Measurements from ENCODE around the gene PTPRG.

PTPRG gene

DNA sequence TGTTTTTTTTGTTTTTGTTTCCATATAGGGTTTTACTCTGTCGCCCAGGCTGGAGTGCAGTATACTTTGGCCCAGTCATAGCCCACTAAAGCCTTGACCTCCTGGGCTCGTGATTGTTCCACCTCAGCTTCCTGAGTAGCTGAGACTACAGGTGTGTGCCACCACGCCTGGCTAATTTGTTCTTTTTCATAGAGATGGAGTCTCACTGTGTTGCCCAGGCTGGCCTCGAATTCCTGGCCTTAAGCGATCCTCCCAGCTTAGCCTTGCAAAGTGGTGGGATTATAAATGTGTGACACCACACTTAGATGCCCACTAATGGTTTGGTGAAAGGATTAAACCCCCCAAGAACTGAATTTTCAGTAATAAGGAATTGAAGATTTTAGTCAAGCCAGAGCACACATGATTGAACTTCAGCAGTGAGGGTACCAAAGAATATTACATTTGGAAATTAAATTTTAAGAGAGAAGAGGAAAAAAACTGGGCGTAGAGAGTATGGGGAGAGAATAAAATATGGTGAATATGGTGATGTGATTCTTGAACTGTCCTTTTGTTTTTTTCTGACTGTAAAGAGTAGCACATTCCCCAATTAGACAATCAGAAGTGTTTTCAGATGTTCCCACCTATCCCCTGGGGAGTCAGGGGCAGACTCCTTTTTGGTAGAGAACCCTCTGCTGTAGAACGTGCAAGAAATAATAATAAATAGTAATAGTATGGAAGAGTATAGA, 208.1 kb downstream of the PTPRG start:
- no peak for ATAC-seq (ENCODE audit: low read depth)
- TF ChIP-seq, protein P1, sequence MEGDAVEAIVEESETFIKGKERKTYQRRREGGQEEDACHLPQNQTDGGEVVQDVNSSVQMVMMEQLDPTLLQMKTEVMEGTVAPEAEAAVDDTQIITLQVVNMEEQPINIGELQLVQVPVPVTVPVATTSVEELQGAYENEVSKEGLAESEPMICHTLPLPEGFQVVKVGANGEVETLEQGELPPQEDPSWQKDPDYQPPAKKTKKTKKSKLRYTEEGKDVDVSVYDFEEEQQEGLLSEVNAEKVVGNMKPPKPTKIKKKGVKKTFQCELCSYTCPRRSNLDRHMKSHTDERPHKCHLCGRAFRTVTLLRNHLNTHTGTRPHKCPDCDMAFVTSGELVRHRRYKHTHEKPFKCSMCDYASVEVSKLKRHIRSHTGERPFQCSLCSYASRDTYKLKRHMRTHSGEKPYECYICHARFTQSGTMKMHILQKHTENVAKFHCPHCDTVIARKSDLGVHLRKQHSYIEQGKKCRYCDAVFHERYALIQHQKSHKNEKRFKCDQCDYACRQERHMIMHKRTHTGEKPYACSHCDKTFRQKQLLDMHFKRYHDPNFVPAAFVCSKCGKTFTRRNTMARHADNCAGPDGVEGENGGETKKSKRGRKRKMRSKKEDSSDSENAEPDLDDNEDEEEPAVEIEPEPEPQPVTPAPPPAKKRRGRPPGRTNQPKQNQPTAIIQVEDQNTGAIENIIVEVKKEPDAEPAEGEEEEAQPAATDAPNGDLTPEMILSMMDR (IDR thresholded peaks at IDR 0.05; ENCODE audit: poor library complexity, severe bottlenecking) = no peak
- H3K4me3 ChIP-seq (ENCODE audit: severe bottlenecking) = no peak overlapping the region

DNA sequence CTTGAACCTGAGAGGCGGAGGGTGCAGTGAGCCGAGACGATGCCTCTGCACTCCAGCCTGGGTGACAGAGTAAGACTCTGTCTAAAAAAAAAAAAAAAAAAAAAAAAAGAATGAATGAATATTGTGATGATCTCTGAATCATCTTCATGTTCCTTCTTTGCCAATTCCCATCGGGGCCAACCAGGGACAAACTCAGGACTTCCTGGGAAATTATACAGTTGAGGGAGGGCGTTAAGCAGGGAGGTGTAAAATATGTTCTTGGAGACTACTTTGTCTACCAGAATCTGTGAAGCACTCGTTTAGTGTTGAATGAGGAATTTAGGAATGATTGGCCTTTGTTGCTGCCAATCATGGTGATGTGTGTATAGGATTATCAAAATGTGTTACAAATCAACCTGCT, 210.6 kb downstream of the PTPRG start:
- no peaks in the 10 kb centered on the region for H3K9me3 ChIP-seq (ENCODE audit: severe bottlenecking)
- no peak overlapping the region for H3K27ac ChIP-seq (ENCODE audit: poor library complexity, severe bottlenecking)
- DNase-seq (ENCODE audit: low spot score) (no peak), ATAC-seq (ENCODE audit: low read depth) (no peak)
- peaks cover 4% of the 10 kb centered on the region for H3K4me1 ChIP-seq (ENCODE audit: insufficient read depth, poor library complexity, severe bottlenecking)
- H3K27me3 ChIP-seq (ENCODE audit: insufficient read depth, poor library complexity, severe bottlenecking) = no peaks in the 10 kb centered on the region
- TF ChIP-seq, protein P1 (IDR thresholded peaks at IDR 0.05; ENCODE audit: poor library complexity, severe bottlenecking) = no peak
- H3K4me3 ChIP-seq (ENCODE audit: severe bottlenecking) = no peak overlapping the region
- no peaks in the 10 kb centered on the region for H3K36me3 ChIP-seq (ENCODE audit: low read depth)

More for the DNA sequence above, 208.1 kb downstream of the PTPRG start:
- H3K36me3 ChIP-seq (ENCODE audit: low read depth) = no peaks in the 10 kb centered on the region
- H3K27ac ChIP-seq (ENCODE audit: poor library complexity, severe bottlenecking) = no peak overlapping the region
- no peaks in the 10 kb centered on the region for H3K27me3 ChIP-seq (ENCODE audit: insufficient read depth, poor library complexity, severe bottlenecking)
- DNase-seq (ENCODE audit: low spot score) = no peak
- H3K9me3 ChIP-seq (ENCODE audit: severe bottlenecking) = no peaks in the 10 kb centered on the region
- peaks cover 4% of the 10 kb centered on the region for H3K4me1 ChIP-seq (ENCODE audit: insufficient read depth, poor library complexity, severe bottlenecking)

DNA sequence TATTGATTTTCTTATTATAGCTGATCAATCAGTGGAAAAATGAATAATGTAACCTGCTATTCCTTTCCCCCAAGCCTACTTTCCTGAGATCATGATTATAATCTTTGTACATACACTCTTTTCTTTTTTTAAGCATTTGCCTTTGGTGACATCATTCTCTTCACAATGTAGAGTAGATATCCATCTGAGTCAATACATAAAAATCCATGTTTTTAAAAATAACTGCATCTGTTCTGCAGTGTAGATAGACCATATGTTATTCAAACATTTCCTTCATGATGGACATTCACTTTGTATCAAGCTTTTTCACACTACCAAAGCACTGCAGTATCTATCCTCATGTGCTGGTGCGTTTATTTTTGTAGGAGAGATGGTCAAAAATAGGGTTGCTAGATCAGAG, 211.1 kb downstream of the PTPRG start:
- no peak for DNase-seq (ENCODE audit: low spot score)

DNA sequence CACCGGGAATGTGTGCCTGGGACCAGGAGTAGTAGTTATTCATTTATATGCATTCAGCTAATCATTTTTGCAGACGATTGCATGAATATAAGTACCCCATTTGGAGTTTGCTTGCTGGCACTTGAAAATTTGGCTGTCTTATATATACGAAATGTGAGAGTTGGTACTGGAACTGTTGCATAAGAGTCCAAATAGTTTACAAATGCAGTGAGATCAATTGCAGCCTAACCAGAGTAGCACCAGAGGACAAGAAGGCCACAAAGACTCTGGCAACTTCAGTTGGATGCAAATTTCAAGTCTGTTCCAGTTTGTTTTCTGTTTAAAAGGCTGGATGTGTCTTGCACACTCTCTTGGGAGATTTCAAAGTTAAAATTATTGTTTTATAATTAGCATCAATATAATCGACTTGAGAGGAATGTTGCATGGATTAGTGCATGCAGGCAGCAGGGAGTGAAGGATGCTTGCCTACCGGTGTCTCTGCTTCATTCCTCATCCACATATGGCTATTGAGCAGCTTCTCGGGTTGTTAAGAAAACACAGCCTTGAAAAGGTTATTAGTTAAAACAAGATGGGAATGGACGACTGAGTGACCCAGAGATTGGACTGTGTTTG, 213.0 kb downstream of the PTPRG start:
- H3K9me3 ChIP-seq (ENCODE audit: severe bottlenecking) = no peaks in the 10 kb centered on the region
- H3K27ac ChIP-seq (ENCODE audit: poor library complexity, severe bottlenecking) = no peak overlapping the region
- no peaks in the 10 kb centered on the region for H3K4me1 ChIP-seq (ENCODE audit: insufficient read depth, poor library complexity, severe bottlenecking)
- TF ChIP-seq, protein P1 (IDR thresholded peaks at IDR 0.05; ENCODE audit: poor library complexity, severe bottlenecking) = no peak
- DNase-seq (ENCODE audit: low spot score) (no peak), ATAC-seq (ENCODE audit: low read depth) (no peak)
- no peaks in the 10 kb centered on the region for H3K27me3 ChIP-seq (ENCODE audit: insufficient read depth, poor library complexity, severe bottlenecking)
- H3K36me3 ChIP-seq (ENCODE audit: low read depth) = no peaks in the 10 kb centered on the region
- no peak overlapping the region for H3K4me3 ChIP-seq (ENCODE audit: severe bottlenecking)

More for the DNA sequence above, 211.1 kb downstream of the PTPRG start:
- Histone ChIP-seq H3K9me3 (ENCODE audit: severe bottlenecking) (no peaks in the 10 kb centered on the region), H3K27ac (ENCODE audit: poor library complexity, severe bottlenecking) (no peak overlapping the region), H3K36me3 (ENCODE audit: low read depth) (no peaks in the 10 kb centered on the region), H3K4me1 (ENCODE audit: insufficient read depth, poor library complexity, severe bottlenecking) (peaks cover 4% of the 10 kb centered on the region), H3K4me3 (ENCODE audit: severe bottlenecking) (no peak overlapping the region), H3K27me3 (ENCODE audit: insufficient read depth, poor library complexity, severe bottlenecking) (no peaks in the 10 kb centered on the region)
- ATAC-seq (ENCODE audit: low read depth) = no peak
- TF ChIP-seq, protein P1 (IDR thresholded peaks at IDR 0.05; ENCODE audit: poor library complexity, severe bottlenecking) = no peak

DNA sequence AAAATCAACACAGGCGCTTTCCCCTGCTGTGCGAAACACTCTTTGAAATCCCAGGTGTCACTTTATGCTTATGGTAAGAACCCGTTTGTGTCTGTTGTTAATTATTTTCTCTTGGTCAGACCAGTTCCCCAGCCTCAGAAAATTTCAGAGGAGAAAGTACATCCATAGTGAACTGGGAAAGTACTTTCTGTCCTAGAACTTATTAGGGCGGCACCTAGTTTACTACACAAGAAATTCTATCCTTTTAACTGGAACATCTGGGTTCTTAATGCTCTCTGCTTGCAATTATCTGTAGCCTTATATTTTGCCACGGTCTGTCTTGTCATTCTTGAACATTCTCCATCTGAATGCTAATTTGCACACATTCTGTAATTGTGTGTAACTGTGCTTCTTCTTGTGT, 215.0 kb downstream of the PTPRG start:
- H3K4me3 ChIP-seq (ENCODE audit: severe bottlenecking) = no peak overlapping the region

More for the DNA sequence above, 215.0 kb downstream of the PTPRG start:
- Histone ChIP-seq H3K36me3 (ENCODE audit: low read depth) (no peaks in the 10 kb centered on the region), H3K27me3 (ENCODE audit: insufficient read depth, poor library complexity, severe bottlenecking) (no peaks in the 10 kb centered on the region), H3K27ac (ENCODE audit: poor library complexity, severe bottlenecking) (no peak overlapping the region), H3K9me3 (ENCODE audit: severe bottlenecking) (no peaks in the 10 kb centered on the region), H3K4me1 (ENCODE audit: insufficient read depth, poor library complexity, severe bottlenecking) (no peaks in the 10 kb centered on the region)
- TF ChIP-seq, protein P1 (IDR thresholded peaks at IDR 0.05; ENCODE audit: poor library complexity, severe bottlenecking) = no peak
- DNase-seq (ENCODE audit: low spot score) (no peak), ATAC-seq (ENCODE audit: low read depth) (no peak)

All from RWPE2 (cell line).